Gastroesophageal sphincter (tissue), 4 donors: ENCODE data around the gene PSEN2. TPM values are rescaled to one million over a fixed set of nuclear protein-coding genes. Genes with fewer than 3 reads are reported as not detected.

Experiments used
- ATAC-seq: fragments of 150-250 bp; one replicate; pipeline ENCODE4 v1.9.1; 2016; ENCODE audit warnings: mild to moderate bottlenecking, moderate library complexity
- H3K27ac ChIP-seq, 4 donors: fragments of 200-600 bp; sonication (generic) in 3 of 4; 1 replicate in 3 of 4; 2 replicates in 1 of 4; pipeline ENCODE4 v1.5.1; 2016 to 2019
- H3K27me3 ChIP-seq: fragments of 200-600 bp; sonication (generic); one replicate; pipeline ENCODE4 v1.5.1; 2019
- H3K36me3 ChIP-seq, 2 donors: fragments of 200-600 bp; sonication (generic); one replicate each; pipeline ENCODE4 v1.5.1; 2019; ENCODE audit warnings: control low read depth in 1 of 2
- H3K4me1 ChIP-seq, 3 donors: fragments of 200-600 bp; sonication (generic); 1 replicate in 2 of 3; 2 replicates in 1 of 3; pipeline ENCODE4 v1.5.1; 2016 to 2019; ENCODE audit warnings: control low read depth in 2 of 3
- H3K4me3 ChIP-seq, 2 donors: fragments of 200-600 bp; sonication (generic); one replicate each; pipeline ENCODE4 v1.5.1; 2019; ENCODE audit warnings: mild to moderate bottlenecking in 1 of 2, moderate library complexity in 1 of 2
- H3K9me3 ChIP-seq, 3 donors: fragments of 200-600 bp; sonication (generic); one replicate each; pipeline ENCODE4 v1.5.1; 2017 to 2019; ENCODE audit warnings: control low read depth in 2 of 3
- CTCF ChIP-seq, 4 experiments: fragments of 200-600 bp in 2 of 4; fragments of 450-650 bp in 2 of 4; sonication (generic) in 1 of 4; IDR thresholded peaks; one replicate each; pipeline ENCODE4 v1.5.1; 2017 to 2019; ENCODE audit warnings: antibody characterized with exemption in 4 of 4, mild to moderate bottlenecking in 2 of 4, moderate library complexity in 2 of 4
- EP300 ChIP-seq: sonication (generic); formaldehyde crosslinking; IDR thresholded peaks from one replicate; pipeline ENCODE4 v1.6.1; 2017; ENCODE audit warnings: antibody characterized with exemption, mild to moderate bottlenecking
- POLR2A ChIP-seq, 2 donors: fragments of 450-650 bp; IDR thresholded peaks; one replicate each; pipeline ENCODE4 v1.6.1; 2017; ENCODE audit warnings: antibody characterized with exemption in 2 of 2, mild to moderate bottlenecking in 2 of 2, moderate library complexity in 1 of 2
- POLR2AphosphoS5 ChIP-seq: sonication (generic); formaldehyde crosslinking; IDR thresholded peaks from one replicate; pipeline ENCODE4 v1.6.1; 2017; ENCODE audit warnings: antibody characterized with exemption
- WGBS, 2 donors: methylation state at CpG; one replicate each; pipeline ENCODE4 v1.1.5; 2018; ENCODE audit warnings: low coverage in 1 of 2; 5-methylcytosine and 5-hydroxymethylcytosine counted together
- total RNA-seq, 4 donors: library from RNA; depleted of rRNA; stranded (reverse); fragments of >200 nt; gene quantifications; one replicate each; pipeline ENCODE4 v1.1.0, GENCODE V29; 2016

Gene PSEN2
- total RNA-seq, 4 donors from 2014 or later: 41.4 to 64.4 (median 42.5) TPM

- Histone ChIP-seq H3K27ac (no peak overlapping the region), H3K4me3 (no peak overlapping the region), H3K27me3 (no peaks in the 10 kb centered on the region), H3K36me3 (peaks cover 0 to 57% of the 10 kb centered on the region in 2 donors), H3K4me1 (peaks cover 0 to 18% (median 0%) of the 10 kb centered on the region in 3 donors), H3K9me3 (no peaks in the 10 kb centered on the region)
- ATAC-seq: peak; percentile 61
- WGBS, 2 donors: 33 to 47% methylated on average over 8 to 12 of the region's 13 CpGs
- TF ChIP-seq CTCF (IDR thresholded peaks at IDR 0.05): peak in 3 of 4 experiments; percentile 56 to 75 (median 56)
- TF ChIP-seq POLR2AphosphoS5: no peak
These were observed 42.3 kb downstream of the PSEN2 start for GRCh38 chr1:226912587-226913176.

- Histone ChIP-seq H3K27me3 (no peaks in the 10 kb centered on the region), H3K4me1 (peaks cover 0 to 3% (median 0%) of the 10 kb centered on the region in 3 donors), H3K9me3 (no peaks in the 10 kb centered on the region), H3K27ac (no peak overlapping the region), H3K4me3 (no peak overlapping the region), H3K36me3 (peaks cover 0 to 58% of the 10 kb centered on the region in 2 donors)
- TF ChIP-seq POLR2A (IDR thresholded peaks at IDR 0.05): no peak
- no peak for TF ChIP-seq CTCF (IDR thresholded peaks at IDR 0.05)
- no peak for TF ChIP-seq POLR2AphosphoS5
- no peak for TF ChIP-seq EP300
- no peak for ATAC-seq
- 61 to 93% methylated on average over 3 of the region's 3 CpGs for WGBS, 2 donors
These were observed 45.2 kb downstream of the PSEN2 start for GRCh38 chr1:226915672-226915995.

GRCh38 chr1:226916497-226916896 is 46.1 kb downstream of the PSEN2 start:
- no peak overlapping the region for H3K4me3 ChIP-seq
- no peaks in the 10 kb centered on the region for H3K27me3 ChIP-seq
- no peak for ATAC-seq
- 92 to 100% methylated on average over 2 of the region's 2 CpGs for WGBS, 2 donors
- TF ChIP-seq EP300: no peak
- peaks cover 0 to 50% of the 10 kb centered on the region in 2 donors for H3K36me3 ChIP-seq
- no peaks in the 10 kb centered on the region for H3K4me1 ChIP-seq
- H3K27ac ChIP-seq: no peak overlapping the region
- H3K9me3 ChIP-seq: no peaks in the 10 kb centered on the region

GRCh38 chr1:226919587-226919986 is 49.2 kb downstream of the PSEN2 start:
- Histone ChIP-seq H3K27ac (no peak overlapping the region), H3K27me3 (no peaks in the 10 kb centered on the region), H3K4me1 (no peaks in the 10 kb centered on the region), H3K9me3 (no peaks in the 10 kb centered on the region), H3K36me3 (peaks cover 0 to 40% of the 10 kb centered on the region in 2 donors), H3K4me3 (no peak overlapping the region)
- 85 to 94% methylated on average over 4 to 5 of the region's 5 CpGs for WGBS, 2 donors
- ATAC-seq: no peak
- TF ChIP-seq EP300: no peak
- no peak for TF ChIP-seq POLR2AphosphoS5
- TF ChIP-seq CTCF (IDR thresholded peaks at IDR 0.05): no peak
- TF ChIP-seq POLR2A (IDR thresholded peaks at IDR 0.05): no peak

- H3K4me3 ChIP-seq: no peak overlapping the region
- H3K9me3 ChIP-seq: no peaks in the 10 kb centered on the region
- H3K4me1 ChIP-seq: no peaks in the 10 kb centered on the region
- TF ChIP-seq EP300 (no peak), POLR2A (IDR thresholded peaks at IDR 0.05) (no peak), POLR2AphosphoS5 (no peak), CTCF (IDR thresholded peaks at IDR 0.05) (no peak)
- H3K36me3 ChIP-seq: peaks cover 0 to 40% of the 10 kb centered on the region in 2 donors
- no peaks in the 10 kb centered on the region for H3K27me3 ChIP-seq
- no peak for ATAC-seq
- H3K27ac ChIP-seq: no peak overlapping the region
- no CpG with 5 or more reads among the region's 1 CpG for WGBS, 2 donors
These were observed 49.6 kb downstream of the PSEN2 start for GRCh38 chr1:226919995-226920394.
